Amygdala (tissue), 56 donors: Measurements from ENCODE around the gene LRRC8E.
"Not testable (repeated sequence)": the region's sequence is repeated elsewhere in the genome, so short reads cannot be mapped to it uniquely, and the experiment has no call there.

Experiments used
- DNase-seq, 56 donors: peaks; one replicate each; lab custom pipeline; 2025; lab: John Stamatoyannopoulos, UW

Gene LRRC8E

DNA sequence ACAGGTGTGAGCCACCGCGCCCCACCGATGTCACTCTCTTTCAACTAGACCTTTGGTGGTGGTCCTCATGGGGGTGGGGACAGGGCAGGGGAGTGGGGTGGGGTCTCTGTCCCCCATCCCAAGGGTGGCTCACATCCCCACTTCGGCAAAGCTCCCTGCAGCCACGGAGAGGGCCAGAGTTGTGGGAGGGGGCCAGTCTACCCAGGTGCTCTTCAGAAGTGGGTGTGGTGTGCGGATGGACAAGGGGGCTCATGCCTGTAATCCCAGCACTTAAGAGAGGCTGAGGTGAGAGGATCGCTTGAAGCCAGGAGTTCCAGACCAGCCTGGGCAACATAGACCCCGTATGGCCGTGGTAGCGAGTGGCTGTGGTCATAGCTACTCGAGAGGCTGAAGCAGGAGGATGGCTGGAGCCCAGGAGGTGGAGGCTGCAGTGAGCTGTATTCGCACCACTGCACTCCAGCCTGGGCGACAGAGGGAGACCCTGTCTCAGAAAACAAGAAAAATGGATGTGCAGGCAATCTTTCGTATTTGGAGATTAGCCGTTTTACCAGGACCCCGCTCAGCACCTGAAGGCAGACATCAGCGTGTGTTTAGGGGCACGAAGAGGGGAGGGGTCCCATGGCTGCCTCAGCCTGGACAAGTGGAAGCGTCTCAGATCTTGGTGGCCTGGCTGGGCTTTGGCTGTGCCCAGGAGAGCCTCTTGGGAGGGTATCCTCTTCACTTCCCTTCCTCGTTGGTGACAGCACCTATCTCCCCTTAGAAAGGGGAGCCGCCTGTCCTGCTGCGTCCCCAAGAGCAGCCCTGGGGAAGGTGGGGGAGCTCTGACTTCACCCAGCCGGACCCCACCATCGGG, 27.2 kb downstream of the LRRC8E start:
- no peak for DNase-seq

DNA sequence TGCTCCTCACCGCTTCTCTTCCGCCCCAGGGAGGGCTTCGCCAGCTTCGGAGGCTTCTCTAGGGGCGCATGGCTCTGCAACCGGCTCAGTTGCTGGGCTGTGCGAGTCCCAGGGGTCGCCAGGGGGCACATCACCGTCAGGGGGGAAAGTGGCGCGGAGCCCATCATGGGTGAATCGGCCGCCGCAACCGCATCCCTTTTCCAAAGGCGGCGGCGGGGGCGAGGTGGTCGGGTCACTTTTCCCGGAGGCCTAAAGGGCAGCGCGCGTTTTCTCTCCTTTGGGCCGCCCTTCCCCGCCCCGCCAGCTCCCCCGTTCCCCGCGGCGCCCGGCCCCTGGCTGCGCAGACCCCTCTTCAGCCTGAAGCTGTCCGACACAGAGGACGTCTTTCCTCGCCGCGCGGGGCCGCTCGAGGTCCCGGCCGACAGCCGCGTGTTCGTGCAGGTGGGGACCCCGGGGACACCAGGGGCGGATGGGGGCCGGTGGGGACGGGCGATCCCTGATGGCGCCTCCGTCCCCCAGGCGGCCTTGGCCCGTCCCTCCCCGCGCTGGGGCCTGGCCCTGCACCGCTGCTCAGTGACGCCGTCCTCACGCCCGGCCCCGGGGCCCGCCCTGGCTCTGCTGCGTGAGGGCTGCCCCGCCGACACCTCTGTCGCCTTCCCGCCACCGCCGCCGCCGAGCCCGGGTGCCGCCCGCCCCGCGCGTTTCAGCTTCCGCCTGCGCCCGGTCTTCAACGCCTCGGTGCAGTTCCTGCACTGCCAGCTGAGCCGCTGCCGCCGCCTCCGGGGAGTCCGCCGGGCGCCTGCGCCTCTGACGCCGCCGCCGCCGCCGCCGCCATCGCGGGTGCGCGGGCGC, 28.0 kb downstream of the LRRC8E start:
- peak in 5 of 56 donors; percentile 6 to 52 (median 31) for DNase-seq

DNA sequence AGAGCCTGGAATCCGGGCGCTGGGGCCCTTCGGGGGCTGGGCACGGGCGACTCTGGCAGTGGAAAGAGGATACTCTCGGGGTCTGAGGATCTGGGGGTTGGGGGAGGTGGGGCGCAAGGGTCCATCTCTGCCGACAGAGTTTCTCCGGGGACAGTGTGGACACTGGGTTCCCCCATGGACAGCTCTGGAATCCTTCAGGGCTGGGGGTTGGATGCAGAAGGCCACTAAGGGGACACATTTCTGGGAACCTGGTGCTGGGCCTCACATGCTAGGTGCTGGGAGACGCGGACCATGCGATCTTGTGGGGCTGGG, 28.6 kb downstream of the LRRC8E start:
- DNase-seq: peak in 3 of 56 donors; percentile 13 to 52 (median 38)

DNA sequence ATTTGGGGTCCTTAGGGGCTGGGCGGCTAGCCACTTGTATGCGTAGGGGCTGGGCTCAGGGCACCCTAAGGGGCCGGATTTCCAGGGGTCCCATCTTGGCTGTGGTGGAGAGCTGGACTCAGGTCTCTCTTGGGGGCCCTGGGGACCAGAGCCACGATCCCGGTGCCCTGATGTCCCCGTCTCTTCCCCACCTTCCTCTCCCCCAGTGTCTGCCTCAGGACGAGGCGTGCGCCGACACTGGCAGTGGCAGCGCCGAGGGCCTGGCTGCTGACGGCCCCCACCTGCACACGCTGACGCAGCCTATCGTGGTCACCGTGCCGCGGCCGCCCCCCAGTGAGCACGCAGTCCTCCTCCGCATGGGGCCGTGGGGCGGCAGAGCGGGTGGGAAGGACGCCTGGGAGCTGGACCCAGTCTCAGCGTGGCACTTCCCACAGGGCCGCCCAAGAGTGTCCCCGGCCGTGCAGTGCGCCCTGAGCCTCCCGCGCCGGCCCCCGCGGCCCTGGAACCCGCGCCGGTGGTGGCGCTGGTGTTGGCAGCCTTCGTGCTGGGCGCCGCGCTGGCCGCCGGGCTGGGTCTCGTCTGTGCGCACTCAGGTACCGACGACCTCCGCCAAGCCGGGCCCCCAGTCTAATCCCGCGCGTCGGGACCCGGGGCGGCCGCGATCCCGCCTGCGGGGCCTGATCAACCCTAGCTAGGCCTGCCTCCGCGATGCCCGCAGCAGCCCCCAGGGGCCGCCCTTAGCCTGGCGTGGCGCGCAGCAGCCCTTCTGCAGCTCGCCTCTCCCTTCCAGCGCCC, 29.2 kb downstream of the LRRC8E start:
- peak in 21 of 56 donors; percentile 6 to 59 (median 25) for DNase-seq

DNA sequence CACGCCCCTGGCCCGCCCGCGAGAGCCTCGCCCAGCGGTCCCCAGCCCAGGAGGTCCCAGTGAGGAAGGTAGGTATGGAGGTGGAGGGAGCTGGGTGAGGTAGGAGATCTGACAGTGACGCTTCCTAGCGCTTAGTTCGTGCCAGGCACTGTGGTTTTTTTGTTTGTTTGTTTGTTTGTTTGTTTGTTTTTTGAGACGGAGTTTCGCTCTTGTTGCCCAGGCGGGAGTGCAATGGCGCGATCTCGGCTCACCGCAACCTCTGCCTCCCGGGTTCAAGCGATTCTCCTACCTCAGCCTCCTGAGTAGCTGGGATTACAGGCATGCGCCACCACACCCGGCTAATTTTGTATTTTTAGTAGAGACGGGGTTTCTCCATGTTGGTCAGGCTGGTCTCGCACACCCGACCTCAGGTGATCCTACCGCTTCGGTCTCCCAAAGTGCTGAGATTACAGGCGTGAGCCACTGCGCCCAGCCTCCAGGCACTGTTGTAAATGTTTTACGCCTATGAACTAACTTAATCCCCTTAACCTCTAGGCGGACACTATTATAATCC, 29.8 kb downstream of the LRRC8E start:
- not testable (repeated sequence) for DNase-seq

DNA sequence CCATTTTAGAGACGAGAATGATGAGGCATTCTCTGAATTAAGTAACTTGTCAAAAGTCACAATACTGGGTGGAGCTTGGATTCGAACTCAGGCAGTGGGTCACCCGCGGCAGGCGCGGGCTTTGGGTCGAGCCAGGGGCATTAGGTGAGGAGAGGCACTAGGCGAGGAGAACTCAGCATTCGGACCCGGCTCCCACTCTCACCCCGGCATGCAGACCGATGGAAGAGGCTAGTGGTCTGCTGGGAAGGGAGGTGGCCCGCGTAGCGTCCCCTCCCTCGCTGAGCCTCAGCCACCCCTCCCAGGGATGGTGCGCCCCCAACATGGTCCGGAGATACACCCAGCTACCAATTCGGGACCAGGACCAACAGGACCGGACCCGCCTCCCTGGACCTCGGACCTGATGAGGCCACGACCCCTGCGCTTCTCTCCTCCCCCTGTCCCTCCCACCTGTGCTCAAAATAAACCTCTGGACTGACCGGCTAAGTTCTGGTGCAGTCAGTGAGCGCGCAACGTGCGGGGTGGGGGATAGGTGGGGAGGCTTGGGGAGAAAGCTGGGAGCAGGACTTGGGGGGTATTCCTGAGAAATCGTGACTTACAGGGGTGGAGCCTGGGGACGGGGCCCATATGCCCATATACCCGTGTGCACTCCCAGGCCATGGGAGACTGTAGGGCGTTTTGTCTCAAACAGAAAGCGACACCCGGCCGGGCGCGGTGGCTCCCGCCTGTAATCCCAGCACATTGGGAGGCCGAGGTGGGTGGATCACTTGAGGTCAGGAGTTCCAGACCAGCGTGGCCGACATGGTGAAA, 30.5 kb downstream of the LRRC8E start:
- DNase-seq: peak in 1 of 56 donors; percentile 21

DNA sequence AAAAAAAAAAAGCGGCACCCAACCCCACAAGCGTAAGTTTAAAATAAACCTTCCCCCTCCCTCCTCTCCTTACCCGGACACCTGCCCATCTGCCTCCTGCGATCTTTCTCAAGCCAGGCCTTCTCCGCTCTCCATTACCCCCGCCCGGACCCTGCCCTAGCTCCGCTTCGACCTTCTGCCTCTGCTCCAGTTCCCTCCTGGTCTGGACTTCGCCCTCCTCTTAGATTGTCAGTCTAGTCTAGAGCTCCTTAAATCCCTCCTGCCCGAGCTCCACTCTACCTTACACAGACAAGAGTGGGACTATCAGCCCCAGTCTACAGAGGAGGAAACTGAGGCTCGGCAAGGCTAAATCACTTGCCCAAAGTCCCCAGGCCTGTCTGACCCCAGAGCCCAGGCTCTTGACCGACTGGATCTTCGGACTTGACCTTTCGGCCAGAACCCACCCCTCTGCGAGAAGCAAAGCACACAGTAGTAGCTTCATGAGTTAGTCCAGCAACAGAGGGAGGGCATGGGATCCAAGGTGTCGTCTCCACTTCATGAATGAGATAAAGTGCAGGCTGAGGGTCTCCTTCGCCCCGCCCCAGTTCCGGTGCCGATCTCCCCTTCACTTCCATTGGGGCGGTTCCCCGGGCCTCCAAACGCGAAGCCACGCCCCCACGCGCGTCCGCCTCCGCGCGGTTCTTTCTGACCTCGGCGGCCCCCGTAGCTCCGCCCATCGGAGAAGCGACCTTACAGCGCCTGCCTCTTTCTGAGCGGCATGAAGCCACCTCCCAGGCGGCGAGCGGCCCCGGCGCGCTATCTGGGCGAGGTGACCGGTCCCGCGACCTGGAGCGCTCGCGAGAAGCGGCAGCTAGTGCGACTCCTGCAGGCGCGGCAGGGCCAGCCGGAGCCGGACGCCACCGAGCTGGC, 31.6 kb downstream of the LRRC8E start, which contains the start of gene SNAPC2:
SNAPC2 (plus strand) TSS at position 729 of the 909 bp plus-strand sequence; CDS start at position 758, 29 bp downstream.
- peak; percentile 62 to 98 (median 90) for DNase-seq

DNA sequence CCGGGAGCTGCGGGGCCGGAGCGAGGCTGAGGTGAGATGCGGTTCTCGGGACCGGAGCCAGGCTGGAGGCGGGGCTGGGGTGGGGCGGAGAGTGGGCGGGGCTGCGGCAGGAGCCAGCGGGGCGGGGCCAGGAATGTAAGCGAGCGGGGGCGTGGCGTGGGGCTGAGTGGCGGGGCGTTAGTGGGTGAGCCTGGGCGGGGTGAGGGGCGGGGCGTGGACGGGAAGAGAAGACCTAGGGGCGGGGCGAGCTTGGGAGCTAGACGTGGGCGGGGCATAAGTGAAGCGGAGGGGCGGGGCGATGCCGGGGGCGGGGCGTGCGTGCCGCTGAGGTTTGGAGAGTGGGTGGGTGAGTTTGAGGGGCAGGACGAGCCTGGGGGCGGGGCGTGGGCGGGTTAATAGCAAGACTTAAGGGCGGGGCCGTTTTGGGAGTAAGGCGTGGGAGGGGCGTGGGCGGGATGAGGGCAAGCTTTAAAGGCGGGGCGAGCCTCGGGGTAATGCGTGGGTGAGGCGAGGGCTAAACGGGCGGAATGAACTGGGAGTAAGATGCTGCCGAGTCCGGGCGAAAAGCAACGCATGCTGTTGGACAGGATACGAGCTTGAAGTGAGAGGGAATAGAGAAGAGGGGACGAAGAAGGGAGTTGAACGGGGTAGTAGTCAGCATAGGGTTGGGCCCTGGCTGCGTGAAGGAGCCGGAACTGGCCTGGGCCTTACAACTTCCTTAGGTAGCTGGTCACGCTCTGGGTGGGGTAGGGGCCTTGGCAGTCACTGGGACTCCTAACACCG, 32.4 kb downstream of the LRRC8E start:
- DNase-seq: peak; percentile 86 to 100 (median 97)

DNA sequence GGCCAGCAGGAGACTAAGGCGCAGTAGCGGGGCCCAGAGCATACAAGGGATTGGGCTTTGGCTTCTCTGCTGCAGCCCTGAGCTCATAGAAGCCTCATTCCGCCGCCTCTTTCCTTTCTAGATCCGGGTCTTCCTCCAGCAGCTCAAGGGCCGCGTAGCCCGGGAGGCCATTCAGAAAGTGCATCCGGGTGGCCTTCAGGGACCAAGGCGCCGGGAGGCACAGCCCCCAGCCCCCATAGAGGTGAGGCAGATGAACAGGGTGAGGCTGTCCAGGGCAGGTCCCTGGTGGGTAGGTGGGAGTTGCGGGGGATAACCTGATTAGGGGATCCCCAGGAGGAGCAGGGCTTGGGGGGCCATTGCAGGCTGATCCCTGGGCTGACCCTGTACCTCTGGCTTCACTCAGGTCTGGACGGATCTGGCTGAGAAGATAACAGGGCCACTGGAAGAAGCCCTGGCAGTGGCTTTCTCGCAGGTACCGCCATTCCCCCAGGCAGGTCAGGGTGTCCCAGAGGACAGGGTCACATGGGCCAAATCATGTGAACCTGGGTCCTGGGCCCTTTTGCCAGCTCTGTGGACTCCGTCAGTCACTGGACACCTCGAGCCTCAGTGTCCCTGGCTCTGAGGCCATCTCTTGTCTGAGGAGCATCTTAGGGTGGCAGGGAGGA, 33.1 kb downstream of the LRRC8E start:
- DNase-seq: peak in 1 of 56 donors; percentile 60

DNA sequence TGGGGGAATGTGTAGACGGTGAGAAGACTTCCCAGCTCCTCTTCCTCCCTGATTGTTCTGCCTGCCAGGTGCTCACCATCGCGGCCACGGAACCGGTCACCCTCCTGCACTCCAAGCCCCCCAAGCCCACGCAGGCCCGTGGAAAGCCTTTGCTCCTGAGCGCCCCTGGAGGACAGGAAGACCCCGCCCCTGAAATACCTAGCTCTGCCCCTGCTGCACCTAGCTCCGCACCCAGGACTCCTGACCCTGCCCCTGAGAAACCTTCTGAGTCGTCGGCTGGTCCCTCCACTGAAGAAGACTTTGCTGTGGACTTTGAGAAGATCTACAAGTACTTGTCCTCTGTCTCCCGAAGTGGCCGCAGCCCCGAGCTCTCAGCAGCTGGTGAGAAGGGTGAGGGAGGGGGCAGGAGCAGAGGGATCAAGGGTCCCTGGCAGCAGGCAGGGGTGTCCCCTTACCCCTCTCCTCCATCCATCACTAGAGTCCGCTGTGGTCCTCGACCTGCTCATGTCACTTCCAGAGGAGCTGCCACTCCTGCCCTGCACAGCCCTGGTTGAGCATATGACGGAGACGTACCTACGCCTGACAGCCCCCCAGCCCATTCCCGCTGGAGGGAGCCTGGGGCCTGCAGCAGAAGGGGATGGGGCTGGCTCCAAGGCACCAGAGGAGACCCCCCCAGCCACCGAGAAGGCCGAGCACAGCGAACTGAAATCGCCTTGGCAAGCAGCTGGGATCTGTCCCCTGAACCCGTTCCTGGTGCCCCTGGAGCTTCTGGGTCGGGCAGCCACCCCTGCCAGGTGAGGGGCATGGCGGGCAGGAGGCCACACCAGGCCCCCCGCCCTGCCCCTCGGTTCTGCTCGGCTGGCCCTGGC, 33.9 kb downstream of the LRRC8E start:
- no peak for DNase-seq

DNA sequence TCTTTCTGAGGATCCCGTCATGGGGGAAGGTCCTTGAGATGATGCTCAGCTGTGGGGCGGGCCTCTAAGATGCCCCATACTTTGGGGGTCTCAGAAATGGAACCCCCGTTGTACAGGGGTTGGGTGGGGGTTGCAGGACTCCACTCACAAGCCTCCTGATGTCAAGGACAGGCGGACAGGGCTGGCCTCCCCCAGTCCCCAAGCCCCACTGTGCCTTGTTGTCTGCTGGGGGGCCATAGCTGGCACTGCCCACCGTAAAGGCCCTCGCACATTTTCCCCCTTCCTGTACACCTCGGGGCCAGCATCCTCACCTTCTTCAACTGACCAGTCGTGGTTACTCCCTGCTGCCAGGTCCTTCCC, 34.5 kb downstream of the LRRC8E start:
- DNase-seq: no peak

DNA sequence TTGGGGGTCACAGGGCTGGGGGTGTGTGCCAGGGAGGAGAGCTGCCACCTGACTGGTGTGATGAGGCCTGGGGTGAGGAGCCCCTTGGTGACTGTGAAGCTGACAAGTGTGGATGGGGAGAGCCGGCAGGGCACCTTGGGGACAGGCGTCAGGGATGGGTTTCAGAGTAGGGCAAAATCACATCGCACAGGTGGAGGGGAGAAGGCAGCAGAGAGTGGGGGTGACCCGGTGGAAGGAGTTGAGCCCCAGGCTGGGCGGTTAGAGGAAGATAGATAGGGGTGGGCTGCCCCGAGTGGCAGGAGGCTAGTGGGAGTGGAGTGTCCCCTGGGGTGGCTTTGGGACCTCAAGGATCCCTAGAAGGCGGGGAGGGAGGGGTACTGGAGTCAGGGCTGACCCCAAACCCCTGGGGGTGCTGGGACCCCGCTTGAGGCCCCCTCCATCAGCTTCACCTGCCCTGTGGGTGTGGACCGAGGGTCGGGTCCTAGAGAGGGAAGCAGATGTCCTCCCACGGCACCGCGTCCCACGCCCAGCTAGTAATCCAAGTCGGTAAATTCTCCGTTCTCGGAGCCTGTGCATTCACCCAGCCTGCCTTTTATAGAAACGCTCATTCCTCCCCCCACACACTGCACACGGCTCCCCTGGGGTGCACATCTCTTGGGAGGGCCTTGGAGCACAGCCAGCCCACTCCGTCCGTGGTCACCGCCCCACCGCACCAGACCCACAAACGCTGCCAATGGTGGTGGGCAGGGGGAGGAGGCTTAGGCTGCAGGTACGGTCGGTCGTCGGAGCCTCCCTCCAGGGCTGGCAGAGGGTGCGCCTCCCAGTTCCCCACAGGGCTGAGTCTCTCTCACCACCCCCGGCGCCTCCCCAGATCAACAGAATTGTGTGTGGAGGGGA, 35.2 kb downstream of the LRRC8E start:
- peak in 20 of 56 donors; percentile 5 to 67 (median 42) for DNase-seq

DNA sequence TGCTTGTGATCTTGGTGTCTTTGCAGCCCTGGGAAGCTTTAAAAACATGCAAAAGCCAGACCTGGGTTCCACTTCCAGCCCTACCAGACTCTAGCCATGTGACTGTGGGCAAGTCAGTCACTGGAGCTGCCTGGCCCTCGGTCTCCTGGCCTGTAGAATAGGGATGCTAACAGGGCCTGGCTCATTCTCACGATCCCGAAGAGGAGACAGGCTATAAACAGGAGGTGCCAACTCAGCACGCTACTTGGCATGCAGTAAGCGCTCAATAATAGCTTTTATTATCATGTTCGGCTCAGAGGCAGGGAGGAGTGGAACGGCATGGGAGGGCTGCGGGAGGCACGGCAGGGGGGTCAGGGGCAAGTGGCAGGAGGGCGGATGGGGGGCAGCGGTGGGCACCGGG, 35.9 kb downstream of the LRRC8E start:
- DNase-seq: peak in 3 of 56 donors; percentile 34 to 53 (median 53)

DNA sequence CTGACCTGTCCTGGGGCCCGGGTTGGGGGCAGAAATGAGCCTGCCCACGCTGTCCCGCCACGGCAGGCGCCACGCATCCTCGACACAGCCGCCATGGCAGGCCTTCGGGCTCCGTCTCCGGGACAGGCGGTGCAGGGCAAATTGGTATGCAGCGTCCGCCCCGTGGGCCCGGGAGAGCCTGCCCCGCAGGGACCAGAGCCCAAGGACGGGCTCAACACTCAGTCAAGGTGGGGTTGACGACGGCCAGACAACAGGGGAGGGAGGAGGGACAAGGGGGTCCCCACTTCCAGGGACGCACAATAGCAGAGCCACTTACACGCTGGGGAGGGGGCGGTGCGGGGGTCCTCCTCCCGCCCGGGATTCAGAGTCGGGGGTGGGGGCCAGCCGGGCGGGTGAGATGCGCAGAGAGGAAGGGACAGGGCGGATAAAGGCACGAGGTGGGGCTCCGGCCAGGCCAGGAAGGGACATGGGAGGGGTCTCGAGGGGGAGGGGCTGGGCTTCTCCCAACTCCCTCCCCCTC, 36.4 kb downstream of the LRRC8E start:
- DNase-seq: no peak
